HuH-7 (cell line): Measurements from ENCODE around the gene PRC1.

ENCODE experiments used
- DNase-seq: peaks from one replicate; pipeline ENCODE4 v3.0.0; 2011; ENCODE audit warnings: low spot score

The PRC1 gene

GRCh38 chr15:90989040-90989768 is 5.1 kb downstream of the PRC1 start:
- no peak for DNase-seq

- DNase-seq, result no peak
Measured at GRCh38 chr15:90988296-90988695, 6.0 kb downstream of the PRC1 start.

- DNase-seq, result no peak
Measured at GRCh38 chr15:90987561-90988141, 6.7 kb downstream of the PRC1 start.

GRCh38 chr15:90986790-90987507 is 7.4 kb downstream of the PRC1 start:
- DNase-seq, result no peak

- DNase-seq, result no peak
Measured at GRCh38 chr15:90982135-90982534, 12.2 kb downstream of the PRC1 start.

- DNase-seq, result no peak
Measured at GRCh38 chr15:90981681-90982080, 12.7 kb downstream of the PRC1 start.

GRCh38 chr15:90979582-90979981 is 14.8 kb downstream of the PRC1 start:
- DNase-seq, result no peak

GRCh38 chr15:90974216-90974615 is 20.1 kb downstream of the PRC1 start:
- no peak for DNase-seq

- no peak for DNase-seq
Measured at GRCh38 chr15:90972133-90972532, 22.2 kb downstream of the PRC1 start.

GRCh38 chr15:90970274-90970673 is 24.1 kb downstream of the PRC1 start:
- no peak for DNase-seq

GRCh38 chr15:90968434-90968833 is 25.9 kb downstream of the PRC1 start:
- DNase-seq, result no peak

GRCh38 chr15:90967206-90967605 is 27.1 kb downstream of the PRC1 start:
- DNase-seq, result no peak

GRCh38 chr15:90966262-90966661 is 28.1 kb downstream of the PRC1 start:
- DNase-seq, result no peak

GRCh38 chr15:90962021-90962420 is 32.3 kb downstream of the PRC1 start:
- DNase-seq, result no peak

GRCh38 chr15:90960298-90961091 is 33.8 kb downstream of the PRC1 start:
- DNase-seq, result no peak

- DNase-seq, result no peak
Measured at GRCh38 chr15:90959894-90960293, 34.4 kb downstream of the PRC1 start.

GRCh38 chr15:90959028-90959595 is 35.2 kb downstream of the PRC1 start:
- DNase-seq, result no peak

- DNase-seq, result no peak
Measured at GRCh38 chr15:90957791-90958190, 36.5 kb downstream of the PRC1 start.

- no peak for DNase-seq
Measured at GRCh38 chr15:90957031-90957790, 37.1 kb downstream of the PRC1 start.

GRCh38 chr15:90956274-90957030 is 37.9 kb downstream of the PRC1 start:
- DNase-seq, result peak; percentile 98
